ENCODE results near the gene LENG1.
A peak's percentile ranks its signal among the peaks of the same experiment; 100 is the strongest.

LENG1 gene

DNA sequence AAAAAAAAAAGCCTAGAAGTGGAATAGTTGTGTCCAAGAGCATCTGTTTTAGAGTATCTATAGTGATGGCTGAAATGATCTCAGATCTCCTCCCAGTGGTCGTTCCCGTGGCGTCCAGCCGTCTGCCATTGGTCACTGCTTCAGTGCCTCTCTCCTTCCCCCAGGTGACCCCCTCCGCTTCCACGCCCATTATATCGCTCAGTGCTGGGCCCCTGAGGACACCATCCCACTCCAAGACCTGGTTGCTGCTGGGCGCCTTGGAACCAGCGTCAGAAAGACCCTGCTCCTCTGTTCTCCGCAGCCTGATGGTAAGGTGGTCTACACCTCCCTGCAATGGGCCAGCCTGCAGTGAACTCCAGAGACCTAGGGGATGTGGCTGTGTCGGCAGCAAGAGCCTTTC, 33.5 kb upstream of the LENG1 start:
- TF ChIP-seq, protein P1, sequence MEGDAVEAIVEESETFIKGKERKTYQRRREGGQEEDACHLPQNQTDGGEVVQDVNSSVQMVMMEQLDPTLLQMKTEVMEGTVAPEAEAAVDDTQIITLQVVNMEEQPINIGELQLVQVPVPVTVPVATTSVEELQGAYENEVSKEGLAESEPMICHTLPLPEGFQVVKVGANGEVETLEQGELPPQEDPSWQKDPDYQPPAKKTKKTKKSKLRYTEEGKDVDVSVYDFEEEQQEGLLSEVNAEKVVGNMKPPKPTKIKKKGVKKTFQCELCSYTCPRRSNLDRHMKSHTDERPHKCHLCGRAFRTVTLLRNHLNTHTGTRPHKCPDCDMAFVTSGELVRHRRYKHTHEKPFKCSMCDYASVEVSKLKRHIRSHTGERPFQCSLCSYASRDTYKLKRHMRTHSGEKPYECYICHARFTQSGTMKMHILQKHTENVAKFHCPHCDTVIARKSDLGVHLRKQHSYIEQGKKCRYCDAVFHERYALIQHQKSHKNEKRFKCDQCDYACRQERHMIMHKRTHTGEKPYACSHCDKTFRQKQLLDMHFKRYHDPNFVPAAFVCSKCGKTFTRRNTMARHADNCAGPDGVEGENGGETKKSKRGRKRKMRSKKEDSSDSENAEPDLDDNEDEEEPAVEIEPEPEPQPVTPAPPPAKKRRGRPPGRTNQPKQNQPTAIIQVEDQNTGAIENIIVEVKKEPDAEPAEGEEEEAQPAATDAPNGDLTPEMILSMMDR (IDR thresholded peaks at IDR 0.05; ENCODE audit: low read depth, low read length), result no peak
- DNase-seq (ENCODE audit: extremely low read depth, low read depth), result no peak

DNA sequence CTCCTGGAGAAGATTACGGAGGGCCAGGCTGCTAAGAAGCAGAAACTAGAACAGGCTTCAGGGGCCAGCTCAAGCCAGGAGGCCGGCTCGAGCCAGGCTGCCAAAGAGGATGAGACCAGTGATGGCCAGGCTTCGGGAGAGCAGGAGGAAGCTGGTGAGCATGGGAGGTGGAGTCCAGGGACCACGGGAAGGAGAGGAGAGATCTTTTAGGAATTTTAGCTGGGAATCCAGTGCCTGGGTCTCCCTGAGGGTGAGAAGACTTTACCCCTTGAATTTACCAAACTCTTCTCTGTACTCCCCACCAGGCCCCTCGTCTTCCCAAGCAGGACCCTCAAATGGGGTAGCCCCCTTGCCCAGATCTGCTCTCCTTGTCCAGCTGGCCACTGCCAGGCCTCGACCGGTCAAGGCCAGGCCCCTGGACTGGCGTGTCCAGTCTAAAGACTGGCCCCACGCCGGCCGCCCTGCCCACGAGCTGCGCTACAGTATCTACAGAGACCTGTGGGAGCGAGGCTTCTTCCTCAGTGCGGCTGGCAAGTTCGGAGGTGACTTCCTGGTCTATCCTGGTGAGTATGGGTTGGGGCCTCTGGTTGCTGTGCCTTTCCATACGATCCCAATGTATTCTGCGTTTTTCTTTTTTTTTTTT, 32.4 kb upstream of the LENG1 start:
- TF ChIP-seq, protein P1 (IDR thresholded peaks at IDR 0.05; ENCODE audit: low read depth, low read length), result no peak

DNA sequence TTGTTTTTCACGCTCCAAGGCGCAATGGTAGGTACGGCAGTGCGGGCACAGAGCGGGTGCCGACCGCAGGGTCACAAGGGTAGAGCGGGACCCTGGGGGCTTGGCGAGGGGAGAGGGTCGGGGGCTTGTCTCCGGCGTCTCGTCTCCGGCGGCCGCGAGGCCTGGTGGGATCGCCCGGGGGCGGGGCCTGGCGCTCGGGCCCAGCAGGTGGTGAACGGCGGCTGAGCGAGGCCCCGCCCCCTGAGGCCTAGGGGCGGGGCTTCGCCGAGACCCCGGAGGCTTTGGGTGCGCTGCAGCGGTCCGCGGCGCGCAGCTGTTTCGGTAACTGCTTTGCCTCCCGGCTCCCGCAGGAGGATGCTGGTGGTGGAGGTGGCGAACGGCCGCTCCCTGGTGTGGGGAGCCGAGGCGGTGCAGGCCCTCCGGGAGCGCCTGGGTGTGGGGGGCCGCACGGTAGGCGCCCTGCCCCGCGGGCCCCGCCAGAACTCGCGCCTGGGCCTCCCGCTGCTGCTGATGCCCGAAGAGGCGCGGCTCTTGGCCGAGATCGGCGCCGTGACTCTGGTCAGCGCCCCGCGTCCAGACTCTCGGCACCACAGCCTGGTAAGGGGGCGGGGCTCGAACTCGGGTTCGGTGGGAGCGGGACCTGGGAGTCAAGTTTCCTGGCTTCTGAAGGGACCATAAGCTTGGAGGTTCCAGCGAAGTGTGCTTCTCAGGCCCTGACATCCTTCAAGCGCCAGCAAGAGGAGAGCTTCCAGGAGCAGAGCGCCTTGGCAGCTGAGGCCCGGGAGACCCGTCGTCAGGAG, 31.7 kb upstream of the LENG1 start, which contains the start of gene TSEN34:
TSEN34 (plus strand) TSS at position 298 of the 800 bp plus-strand sequence; CDS start at position 355, 57 bp downstream.
- DNase-seq (ENCODE audit: extremely low read depth, low read depth), result peak; percentile 42
- TF ChIP-seq, protein P1 (IDR thresholded peaks at IDR 0.05; ENCODE audit: low read depth, low read length), result no peak

More for the DNA sequence above, 32.4 kb upstream of the LENG1 start:
- DNase-seq (ENCODE audit: extremely low read depth, low read depth), result no peak

DNA sequence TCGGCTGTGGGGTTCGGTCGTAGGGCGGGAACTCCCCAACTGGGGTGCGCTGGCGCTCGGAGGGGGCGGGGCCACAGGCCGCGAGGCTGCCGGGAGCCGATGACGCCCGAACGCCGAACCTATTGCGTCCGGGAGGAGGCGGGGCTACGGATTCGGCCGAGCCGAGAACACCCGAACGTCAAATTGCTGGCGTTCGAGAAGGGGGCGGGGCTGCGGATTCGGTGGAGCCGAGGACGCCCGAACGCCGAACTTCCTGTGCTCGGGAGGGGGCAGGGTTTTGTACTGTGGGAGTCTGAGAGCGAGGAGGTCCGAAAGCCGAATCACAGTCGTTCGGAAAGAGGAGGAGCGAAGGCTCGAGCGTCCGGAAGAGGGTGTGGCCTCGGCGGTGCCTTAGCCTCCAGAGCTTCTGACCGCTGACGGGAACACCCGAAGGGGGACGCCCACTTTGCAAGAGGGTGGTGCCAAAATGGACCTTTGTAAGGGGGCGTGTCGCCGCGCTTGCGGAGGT, 31.0 kb upstream of the LENG1 start:
- DNase-seq (ENCODE audit: extremely low read depth, low read depth), result peak; percentile 99
- TF ChIP-seq, protein P1 (IDR thresholded peaks at IDR 0.05; ENCODE audit: low read depth, low read length), result no peak

DNA sequence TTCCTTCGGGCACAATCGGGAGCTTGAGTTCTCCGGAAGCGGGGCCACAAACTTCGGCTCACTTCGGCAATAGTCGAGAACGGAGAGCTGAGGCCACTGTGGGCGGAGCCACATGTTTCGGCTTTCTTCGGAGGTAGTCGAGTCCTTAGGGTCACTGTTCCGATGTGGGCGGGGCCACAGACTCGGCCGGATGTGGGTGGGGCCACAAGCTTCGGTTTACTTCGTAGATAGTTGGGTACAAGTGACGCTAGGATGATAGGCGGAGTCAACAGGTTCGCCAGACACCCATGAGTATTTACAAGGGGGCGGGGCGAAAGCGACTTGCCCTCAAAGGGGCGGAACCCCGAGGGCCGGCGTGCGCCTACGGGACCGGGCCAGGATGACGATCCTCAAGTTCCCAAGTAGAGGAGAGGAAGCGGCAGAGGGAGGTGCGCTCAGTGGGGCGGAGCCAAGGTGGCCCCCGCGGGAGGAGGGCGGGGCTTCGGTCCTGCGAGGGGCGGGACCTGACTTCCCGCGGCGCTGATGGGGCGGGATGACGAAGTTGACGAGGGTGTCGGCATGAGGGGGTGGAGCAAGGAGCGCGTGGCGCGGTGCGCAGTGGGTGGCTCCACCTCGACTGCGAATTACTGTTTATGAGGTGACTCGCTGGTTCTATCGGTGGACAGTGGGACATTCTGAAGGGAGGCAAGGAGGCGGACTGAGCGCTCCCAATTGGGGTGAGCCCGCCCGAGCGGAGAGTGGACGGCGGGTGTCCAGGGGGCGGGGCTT, 30.4 kb upstream of the LENG1 start:
- TF ChIP-seq, protein P1 (IDR thresholded peaks at IDR 0.05; ENCODE audit: low read depth, low read length), result no peak
- DNase-seq (ENCODE audit: extremely low read depth, low read depth), result peak; percentile 100

DNA sequence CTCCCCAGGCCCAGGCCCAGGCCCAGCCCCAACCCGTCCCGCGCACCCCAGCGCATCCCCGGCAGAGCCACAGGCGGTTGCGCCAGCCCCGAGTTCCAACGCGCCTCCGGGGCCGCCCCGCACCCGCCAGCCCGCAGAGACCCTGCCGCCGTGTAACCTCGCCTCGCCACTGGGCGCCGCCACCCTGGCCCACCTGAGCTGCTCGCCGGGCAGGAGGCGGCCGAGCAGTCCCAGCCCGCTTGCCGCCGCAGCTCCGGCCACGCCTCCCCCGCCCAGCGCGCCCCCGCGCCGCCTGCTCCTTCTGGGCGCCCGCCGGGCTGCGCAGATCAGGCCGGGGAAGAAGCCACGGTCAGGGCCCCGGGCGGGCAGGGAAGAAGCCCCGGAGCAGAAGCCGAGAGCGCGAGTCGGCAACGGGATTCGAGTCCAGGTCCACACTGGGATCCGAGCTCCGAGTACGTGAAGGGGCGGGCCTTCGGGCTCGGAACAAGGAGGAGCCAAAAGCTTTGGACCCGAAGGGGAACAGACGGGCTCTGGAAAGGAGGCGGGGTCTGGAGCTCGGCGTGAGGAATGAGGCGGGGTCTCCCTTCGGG, 29.7 kb upstream of the LENG1 start, which contains the start of gene MBOAT7:
MBOAT7 (minus strand) TSS at position 436 of the 590 bp plus-strand sequence. CDS start 1,072 bp downstream, outside the sequence.
- DNase-seq (ENCODE audit: extremely low read depth, low read depth), result no peak

More for the DNA sequence above, 29.7 kb upstream of the LENG1 start, which contains the start of gene MBOAT7:
- TF ChIP-seq, protein P1 (IDR thresholded peaks at IDR 0.05; ENCODE audit: low read depth, low read length), result no peak; the same call in none of the 2 replicates
